Natural killer cell (primary cell): Measurements from ENCODE around the gene LDHB. TPM values are rescaled to one million over a fixed set of nuclear protein-coding genes. Genes with fewer than 3 reads are reported as not detected.

ENCODE experiments used
- ATAC-seq, 3 donors: fragments of 150-1000 bp in 2 of 3; fragments of 200-7000 bp in 1 of 3; cut with Tn5 transposase; 1 replicate in 1 of 3; 2 replicates in 2 of 3; pipeline ENCODE4 v1.10.0; 2021; ENCODE audit warnings: mild to moderate bottlenecking in 2 of 3, moderate library complexity in 2 of 3
- DNase-seq, 2 donors: peaks; one replicate each; pipeline versions ENCODE4 v3.0.0 to v3.0.0-alpha.2; 2013 to 2021; ENCODE audit warnings: mixed read lengths in 1 of 2
- H3K27ac ChIP-seq: one replicate; pipeline ENCODE4 v1.5.1; 2013; ENCODE audit warnings: mild to moderate bottlenecking, low read length
- H3K27me3 ChIP-seq: one replicate; pipeline ENCODE4 v1.6.1; 2013; ENCODE audit warnings: low read length; ENCODE audit not compliant: control insufficient read depth, insufficient read depth
- H3K36me3 ChIP-seq: one replicate; pipeline ENCODE4 v1.6.1; 2013; ENCODE audit warnings: low read length; ENCODE audit not compliant: control insufficient read depth, insufficient read depth
- H3K4me1 ChIP-seq: one replicate; pipeline ENCODE4 v1.6.1; 2013; ENCODE audit warnings: low read length; ENCODE audit not compliant: control insufficient read depth, insufficient read depth
- H3K4me3 ChIP-seq: one replicate; pipeline ENCODE4 v1.5.1; 2013; ENCODE audit warnings: low read length
- H3K9me3 ChIP-seq: one replicate; pipeline ENCODE4 v1.6.1; 2013; ENCODE audit warnings: low read length; ENCODE audit not compliant: control insufficient read depth, insufficient read depth
- H3K27ac Mint-ChIP-seq, 2 donors: one replicate each; pipeline ENCODE4 v1.8.0; 2022; ENCODE audit warnings: mild to moderate bottlenecking in 2 of 2, mixed read lengths in 2 of 2, moderate library complexity in 1 of 2
- H3K27me3 Mint-ChIP-seq, 2 donors: one replicate each; pipeline ENCODE4 v1.8.0; 2022; ENCODE audit warnings: low read depth in 2 of 2, mixed read lengths in 2 of 2
- H3K36me3 Mint-ChIP-seq: one replicate; pipeline ENCODE4 v1.8.0; 2022; ENCODE audit warnings: mixed read lengths
- H3K4me1 Mint-ChIP-seq, 2 donors: one replicate each; pipeline ENCODE4 v1.8.0; 2022; ENCODE audit warnings: mixed read lengths in 2 of 2
- H3K4me3 Mint-ChIP-seq: one replicate; pipeline ENCODE4 v1.8.0; 2022; ENCODE audit warnings: mild to moderate bottlenecking, moderate library complexity, mixed read lengths
- H3K9me3 Mint-ChIP-seq, 2 donors: one replicate each; pipeline ENCODE4 v1.8.0; 2022; ENCODE audit warnings: mixed read lengths in 2 of 2
- WGBS: methylation state at CpG from one replicate; pipeline ENCODE4 v1.1.7; 2013; ENCODE audit warnings: missing lambda C conversion rate; ENCODE audit not compliant: insufficient coverage; 5-methylcytosine and 5-hydroxymethylcytosine counted together
- intact Hi-C: fragments of 100-400 bp; cut with micrococcal nuclease; formaldehyde crosslinking; loops from one replicate; pipeline ENCODE4 v1.14.2; 2022
- total RNA-seq, 4 donors: library from RNA; stranded (reverse); fragments of 120-200 nt in 1 of 4; gene quantifications; one replicate each; pipeline versions ENCODE4 v1.2.3 to v1.2.4, GENCODE V29; 2013 to 2022
- TF ChIP-seq, protein P1 (sequence below): fragments of 200-600 bp; IDR thresholded peaks from one replicate; pipeline ENCODE4 v1.8.0; 2022; ENCODE audit warnings: antibody characterized with exemption

Gene LDHB
- total RNA-seq, 3 donors from 2014 or later (not counting 1 experiment from before 2014, with no cell fraction given), result 116 to 167 (median 125) TPM

DNA sequence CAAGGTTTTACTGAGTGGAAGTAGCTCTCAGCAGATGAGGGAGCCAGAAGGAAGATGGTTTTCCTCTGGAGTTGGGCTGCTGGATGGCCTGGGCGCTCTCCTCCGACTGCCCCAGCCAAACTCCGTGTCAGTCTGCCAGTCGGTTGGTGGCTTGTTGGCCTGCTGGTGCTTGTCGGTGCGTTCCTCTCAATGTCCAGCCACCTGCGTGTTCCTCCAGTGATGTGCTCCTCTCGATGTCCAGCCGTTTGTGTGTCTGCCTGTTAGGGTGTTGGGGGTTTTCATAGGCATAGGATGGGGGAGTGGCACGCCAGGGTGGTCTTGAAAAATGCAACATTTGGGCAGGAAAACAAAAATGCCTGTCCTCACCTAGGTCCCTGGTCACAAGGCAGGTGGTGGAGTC, 37.0 kb upstream of the LDHB start:
- H3K9me3 ChIP-seq, result no peaks in the 10 kb centered on the region
- Mint-ChIP-seq H3K9me3 (no peaks in the 10 kb centered on the region), H3K36me3 (no peaks in the 10 kb centered on the region), H3K27me3 (no peaks in the 10 kb centered on the region), H3K4me3 (no peak overlapping the region), H3K27ac (no peak overlapping the region), H3K4me1 (peaks cover 4 to 5% of the 10 kb centered on the region in 2 donors)
- peaks cover 3% of the 10 kb centered on the region for H3K4me1 ChIP-seq
- H3K4me3 ChIP-seq, result no peak overlapping the region
- ATAC-seq (no peak), DNase-seq (no peak)
- TF ChIP-seq, protein P1, sequence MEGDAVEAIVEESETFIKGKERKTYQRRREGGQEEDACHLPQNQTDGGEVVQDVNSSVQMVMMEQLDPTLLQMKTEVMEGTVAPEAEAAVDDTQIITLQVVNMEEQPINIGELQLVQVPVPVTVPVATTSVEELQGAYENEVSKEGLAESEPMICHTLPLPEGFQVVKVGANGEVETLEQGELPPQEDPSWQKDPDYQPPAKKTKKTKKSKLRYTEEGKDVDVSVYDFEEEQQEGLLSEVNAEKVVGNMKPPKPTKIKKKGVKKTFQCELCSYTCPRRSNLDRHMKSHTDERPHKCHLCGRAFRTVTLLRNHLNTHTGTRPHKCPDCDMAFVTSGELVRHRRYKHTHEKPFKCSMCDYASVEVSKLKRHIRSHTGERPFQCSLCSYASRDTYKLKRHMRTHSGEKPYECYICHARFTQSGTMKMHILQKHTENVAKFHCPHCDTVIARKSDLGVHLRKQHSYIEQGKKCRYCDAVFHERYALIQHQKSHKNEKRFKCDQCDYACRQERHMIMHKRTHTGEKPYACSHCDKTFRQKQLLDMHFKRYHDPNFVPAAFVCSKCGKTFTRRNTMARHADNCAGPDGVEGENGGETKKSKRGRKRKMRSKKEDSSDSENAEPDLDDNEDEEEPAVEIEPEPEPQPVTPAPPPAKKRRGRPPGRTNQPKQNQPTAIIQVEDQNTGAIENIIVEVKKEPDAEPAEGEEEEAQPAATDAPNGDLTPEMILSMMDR, result no peak
- H3K36me3 ChIP-seq, result no peaks in the 10 kb centered on the region
- WGBS, result 93% methylated on average over 10 of the region's 10 CpGs
- intact Hi-C loops, result loop anchor here (5.0 kb wide), 1 partner anchor 748 kb away; no protein-coding TSS in a partner anchor
- H3K27me3 ChIP-seq, result no peaks in the 10 kb centered on the region
- no peak overlapping the region for H3K27ac ChIP-seq

DNA sequence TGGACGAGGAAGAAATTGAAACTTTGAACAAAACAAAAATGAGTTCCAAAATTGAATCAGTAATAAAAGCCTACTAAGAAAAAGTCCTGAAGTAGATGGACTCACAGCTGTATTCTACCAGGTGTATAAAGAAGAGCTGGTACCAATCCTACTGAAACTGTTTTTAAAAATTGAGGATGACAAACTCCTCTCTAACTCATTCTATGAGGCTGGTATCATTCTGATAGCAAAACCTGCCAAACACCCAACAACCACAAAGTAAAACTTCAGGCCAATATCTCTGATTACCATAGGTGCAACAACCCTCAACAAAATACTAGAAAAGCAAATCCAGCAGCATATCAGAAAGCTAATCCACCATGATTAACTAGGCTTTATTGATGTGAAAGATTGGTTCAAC, 33.9 kb upstream of the LDHB start:
- Mint-ChIP-seq H3K9me3 (peaks cover 0 to 4% of the 10 kb centered on the region in 2 donors), H3K4me3 (no peak overlapping the region), H3K27me3 (no peaks in the 10 kb centered on the region), H3K27ac (no peak overlapping the region), H3K4me1 (no peaks in the 10 kb centered on the region), H3K36me3 (no peaks in the 10 kb centered on the region)
- no peaks in the 10 kb centered on the region for H3K27me3 ChIP-seq
- H3K9me3 ChIP-seq, result peaks cover 6% of the 10 kb centered on the region
- no peaks in the 10 kb centered on the region for H3K36me3 ChIP-seq
- TF ChIP-seq, protein P1, result no peak
- 60% methylated on average over 1 of the region's 1 CpG for WGBS
- peaks cover 3% of the 10 kb centered on the region for H3K4me1 ChIP-seq
- intact Hi-C loops, result no loop called here
- H3K27ac ChIP-seq, result no peak overlapping the region
- no peak overlapping the region for H3K4me3 ChIP-seq
- DNase-seq (no peak), ATAC-seq (no peak)

DNA sequence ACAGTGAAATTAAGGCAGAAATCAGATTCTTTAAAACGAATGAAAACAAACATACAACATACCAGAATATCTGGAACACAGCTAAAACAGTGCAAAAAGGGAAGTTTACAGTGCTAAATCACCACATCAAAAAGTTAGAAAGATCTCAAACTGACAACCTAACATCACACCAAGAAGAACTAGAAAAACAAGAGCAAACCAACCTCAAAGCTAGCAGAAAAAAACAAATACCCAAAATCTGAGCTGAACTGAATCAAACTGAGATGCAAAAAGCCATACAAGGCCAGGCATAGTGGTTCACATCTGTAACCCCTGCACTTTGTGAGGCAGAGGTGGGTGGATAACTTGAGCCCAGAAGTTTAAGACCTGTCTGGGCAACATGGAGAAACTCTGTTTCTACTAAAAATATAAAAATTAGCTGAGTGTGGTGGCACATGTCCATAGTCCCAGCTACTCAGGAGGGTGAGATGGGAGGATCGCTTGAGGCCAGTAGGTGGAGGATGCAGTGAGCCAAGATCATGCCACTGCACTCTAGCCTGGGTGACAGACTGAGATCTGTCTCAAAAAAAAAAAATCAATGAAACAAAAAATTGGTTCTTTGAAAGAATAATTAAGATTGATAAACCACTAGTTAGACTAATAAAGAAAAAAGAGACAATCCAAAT, 33.2 kb upstream of the LDHB start:
- WGBS, result 38% methylated on average over 2 of the region's 2 CpGs
- Mint-ChIP-seq H3K4me3 (no peak overlapping the region), H3K4me1 (no peaks in the 10 kb centered on the region), H3K27me3 (no peaks in the 10 kb centered on the region), H3K9me3 (peaks cover 0 to 4% of the 10 kb centered on the region in 2 donors), H3K27ac (no peak overlapping the region), H3K36me3 (no peaks in the 10 kb centered on the region)
- ATAC-seq (no peak), DNase-seq (peak in 1 of 2 donors; percentile 31)
- peaks cover 6% of the 10 kb centered on the region for H3K9me3 ChIP-seq
- H3K36me3 ChIP-seq, result no peaks in the 10 kb centered on the region
- intact Hi-C loops, result no loop called here
- peaks cover 3% of the 10 kb centered on the region for H3K4me1 ChIP-seq
- H3K4me3 ChIP-seq, result no peak overlapping the region
- TF ChIP-seq, protein P1, result no peak
- no peak overlapping the region for H3K27ac ChIP-seq
- H3K27me3 ChIP-seq, result no peaks in the 10 kb centered on the region

DNA sequence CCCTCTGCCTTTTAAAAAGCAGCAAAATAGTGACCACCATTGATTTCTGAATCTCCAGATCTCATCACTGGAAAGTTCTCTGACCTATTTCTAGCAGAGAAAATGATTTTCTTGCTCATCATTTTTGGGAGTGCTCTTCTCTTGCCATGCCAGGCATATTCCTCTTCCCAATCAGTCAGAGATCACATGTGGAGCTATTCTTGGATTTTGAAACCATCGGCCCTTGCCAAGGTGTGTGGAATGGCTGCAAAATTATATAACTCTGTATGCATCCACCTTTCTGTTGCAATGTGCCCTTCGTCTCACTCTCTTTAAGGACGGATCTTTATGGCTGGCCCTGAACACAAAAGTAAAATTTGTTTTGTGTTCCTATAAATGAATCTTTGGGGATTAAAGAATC, 25.5 kb upstream of the LDHB start:
- Histone ChIP-seq H3K4me1 (no peaks in the 10 kb centered on the region), H3K27me3 (no peaks in the 10 kb centered on the region), H3K4me3 (no peak overlapping the region), H3K27ac (no peak overlapping the region), H3K36me3 (no peaks in the 10 kb centered on the region), H3K9me3 (no peaks in the 10 kb centered on the region)
- H3K4me1 Mint-ChIP-seq, result no peaks in the 10 kb centered on the region
- H3K27ac Mint-ChIP-seq, result no peak overlapping the region
- DNase-seq, result no peak
- intact Hi-C loops, result loop anchor here (5.0 to 10.0 kb wide), 2 partner anchors 438 to 1946 kb away; no protein-coding TSS in a partner anchor
- H3K4me3 Mint-ChIP-seq, result no peak overlapping the region
- 88% methylated on average over 3 of the region's 3 CpGs for WGBS
- TF ChIP-seq, protein P1, result no peak
- peaks cover 7 to 9% of the 10 kb centered on the region in 2 donors for H3K27me3 Mint-ChIP-seq
- H3K9me3 Mint-ChIP-seq, result no peaks in the 10 kb centered on the region
- no peak for ATAC-seq
- H3K36me3 Mint-ChIP-seq, result no peaks in the 10 kb centered on the region
